ENCODE results near the gene ZC3H18.
"Not testable (repeated sequence)": the region's sequence is repeated elsewhere in the genome, so short reads cannot be mapped to it uniquely, and the experiment has no call there.

Gene ZC3H18

DNA sequence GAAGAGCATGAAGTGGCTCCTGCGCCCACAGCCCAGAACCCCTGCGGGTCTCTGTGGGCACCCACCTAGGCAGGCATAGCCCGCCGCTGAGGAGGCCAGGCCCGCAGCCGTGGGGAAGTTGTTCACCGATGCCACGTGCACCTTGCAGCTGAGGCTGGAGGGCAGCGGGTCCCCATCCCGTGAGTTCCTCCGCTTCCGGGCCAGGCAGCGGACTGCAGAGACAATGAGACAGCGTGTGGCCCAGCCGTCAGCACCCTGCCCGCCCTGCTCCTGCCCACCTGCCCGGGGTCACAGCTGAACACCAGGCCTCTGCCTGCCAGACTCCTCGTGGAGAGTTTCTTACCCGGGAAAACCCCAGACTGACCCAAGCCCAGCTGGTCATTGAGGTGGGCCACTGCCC is 87.2 kb downstream of the ZC3H18 start:
- DNase-seq = no peak

GRCh38 chr16:88658714-88659113 is 88.5 kb downstream of the ZC3H18 start:
- no peak for DNase-seq

DNA sequence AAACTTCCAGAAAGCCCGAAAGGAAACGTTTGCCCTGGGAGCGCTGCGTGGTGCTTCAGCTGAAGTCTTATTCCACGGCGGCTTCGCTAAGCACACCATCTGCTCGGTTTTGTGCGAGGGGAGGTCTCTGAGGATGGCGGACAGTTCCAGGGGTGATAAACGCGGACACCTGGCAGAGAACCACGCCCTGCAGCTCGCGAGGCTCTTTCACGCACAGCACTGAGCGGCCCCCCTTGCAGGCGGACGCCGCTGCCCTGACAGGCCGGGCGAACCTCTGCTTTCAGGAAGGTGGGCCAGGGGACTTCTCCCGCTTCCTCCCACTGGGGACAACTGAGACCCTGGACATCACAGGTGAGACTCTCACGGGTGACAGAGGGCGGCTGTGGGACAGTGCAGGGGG is 89.0 kb downstream of the ZC3H18 start:
- DNase-seq = no peak

DNA sequence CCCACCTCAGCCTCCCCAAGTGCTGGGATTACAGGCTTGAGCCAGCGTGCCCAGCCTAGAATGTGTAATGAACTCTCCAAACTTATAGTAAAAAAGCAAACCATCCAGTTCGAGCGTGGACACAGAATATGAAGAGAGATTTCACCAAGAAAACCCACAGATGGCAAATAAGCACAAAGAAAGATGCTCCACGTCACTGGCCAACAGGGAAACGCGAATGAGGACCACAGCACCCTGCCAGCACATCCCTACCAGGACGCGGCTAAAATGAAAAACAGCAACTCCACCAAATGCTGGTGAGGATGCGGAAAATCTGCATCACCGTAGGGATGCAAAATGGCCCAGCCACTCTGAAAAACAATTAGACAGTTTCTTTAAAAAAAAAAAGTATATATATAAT is 91.3 kb downstream of the ZC3H18 start:
- DNase-seq = no peak

DNA sequence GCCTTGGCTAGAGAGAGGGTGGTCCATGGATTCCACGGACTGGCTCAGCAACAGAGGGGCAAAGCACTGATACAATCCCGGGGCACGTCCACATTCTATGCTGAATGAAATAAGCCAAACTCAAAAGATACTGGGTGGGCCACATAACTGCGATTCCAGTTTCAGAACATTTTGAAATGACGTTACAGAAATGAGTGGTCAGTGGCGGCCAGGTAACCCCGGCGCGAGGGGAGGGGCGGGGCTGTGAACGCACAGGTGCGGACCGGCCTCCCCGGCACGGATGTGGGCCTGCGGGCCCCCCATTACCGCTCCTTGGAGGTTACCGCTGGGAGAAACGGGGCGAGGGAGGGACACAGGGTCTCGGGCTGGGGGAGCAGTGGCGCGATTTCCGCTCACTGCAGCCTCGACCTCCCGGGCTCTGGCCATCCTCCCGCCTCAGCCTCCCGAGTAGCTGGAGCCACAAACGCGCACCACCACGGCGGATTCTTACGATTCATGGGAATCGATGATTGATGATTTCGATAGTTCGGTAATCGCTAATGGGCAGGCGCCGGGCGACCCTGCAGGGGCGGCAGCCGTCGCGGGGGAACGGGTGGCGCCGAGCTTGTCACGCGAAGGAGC is 92.1 kb downstream of the ZC3H18 start:
- DNase-seq = no peak

GRCh38 chr16:88662843-88663606 is 92.8 kb downstream of the ZC3H18 start, which contains the start of gene MVD:
TSS of gene MVD (minus strand) at chr16:88663091. CDS start at chr16:88663080, 11 bp downstream.
- peak; percentile 98 for DNase-seq

DNA sequence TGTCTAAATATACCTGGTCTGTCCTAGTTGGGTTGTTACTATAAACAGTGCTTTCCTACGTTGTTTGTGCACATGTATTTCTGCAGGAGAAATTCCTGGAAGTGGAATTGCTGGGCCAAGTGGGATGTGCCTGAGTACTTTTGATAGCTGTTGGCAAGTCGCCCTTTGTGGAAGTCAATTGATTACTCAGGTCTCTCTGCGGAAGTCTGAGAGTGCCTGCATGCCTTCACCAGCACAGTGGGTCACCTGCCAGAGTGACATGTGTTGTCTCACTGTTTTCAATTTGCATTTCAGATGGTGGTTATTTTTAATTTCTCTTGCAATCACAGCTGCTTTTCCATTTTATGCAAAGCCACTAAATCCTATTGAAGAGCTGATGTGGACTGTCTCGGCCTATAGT is 94.9 kb downstream of the ZC3H18 start:
- no peak for DNase-seq

DNA sequence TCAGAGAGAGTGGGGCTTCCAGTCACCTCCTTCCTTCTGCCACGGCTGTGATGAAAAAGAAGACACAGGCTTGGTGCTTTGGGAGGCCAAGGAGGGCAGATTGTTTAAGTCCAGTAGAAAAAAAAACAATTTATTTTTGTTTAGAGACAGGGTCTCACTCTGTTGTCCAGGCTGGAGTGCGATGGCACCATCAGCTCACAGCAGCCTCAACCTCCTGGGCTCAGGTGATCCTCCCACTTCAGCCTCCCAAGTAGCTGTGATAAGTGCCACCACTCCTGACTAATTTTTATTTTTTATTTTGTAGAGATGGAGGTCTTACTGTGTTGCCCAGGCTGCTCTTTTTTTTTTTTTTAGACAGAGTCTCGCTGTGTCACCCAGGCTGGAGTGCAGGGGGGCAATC is 95.4 kb downstream of the ZC3H18 start:
- no peak for DNase-seq

DNA sequence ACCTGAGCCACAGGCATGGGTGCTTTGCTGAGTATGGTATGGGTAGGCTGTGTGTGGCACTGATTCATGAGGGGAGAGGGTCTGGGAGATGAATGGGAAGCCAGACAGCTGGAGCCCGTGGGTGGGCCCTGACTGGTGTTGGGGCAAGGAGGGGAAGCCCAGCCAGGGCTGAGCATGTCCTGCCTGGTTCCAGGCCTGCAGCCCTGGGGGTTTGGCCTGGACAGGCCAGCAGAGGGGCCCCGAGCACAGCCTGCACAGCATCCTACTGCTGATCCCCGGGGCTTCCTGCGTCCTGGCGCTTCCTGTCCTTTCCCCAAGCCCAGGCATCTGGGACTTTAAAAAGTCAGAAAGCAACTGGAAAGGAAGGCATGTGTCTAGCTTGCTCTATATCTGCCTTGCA is 97.3 kb downstream of the ZC3H18 start:
- DNase-seq = no peak

- DNase-seq = not testable (repeated sequence)
Measured at GRCh38 chr16:88669493-88669892, 99.3 kb downstream of the ZC3H18 start.

DNA sequence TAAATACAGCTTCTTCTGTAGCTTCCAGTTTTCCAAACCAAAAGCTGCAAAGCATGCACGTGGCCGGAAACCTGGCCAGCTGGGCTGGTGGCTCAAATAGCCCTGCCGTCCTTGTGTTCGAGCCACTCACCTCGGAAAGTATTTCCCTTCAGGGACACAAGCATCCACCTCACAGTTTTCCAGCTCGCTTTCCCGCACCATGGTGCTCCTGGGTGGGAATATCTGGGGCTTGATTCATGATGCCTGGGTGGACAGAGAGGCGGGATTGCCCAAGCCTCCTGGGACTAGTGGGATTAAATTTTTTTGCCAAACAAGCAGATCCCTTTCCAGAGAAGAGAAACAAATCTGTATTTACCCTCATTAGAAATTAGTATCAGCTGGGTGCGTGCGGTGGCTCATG is 99.8 kb downstream of the ZC3H18 start:
- DNase-seq = no peak

DNA sequence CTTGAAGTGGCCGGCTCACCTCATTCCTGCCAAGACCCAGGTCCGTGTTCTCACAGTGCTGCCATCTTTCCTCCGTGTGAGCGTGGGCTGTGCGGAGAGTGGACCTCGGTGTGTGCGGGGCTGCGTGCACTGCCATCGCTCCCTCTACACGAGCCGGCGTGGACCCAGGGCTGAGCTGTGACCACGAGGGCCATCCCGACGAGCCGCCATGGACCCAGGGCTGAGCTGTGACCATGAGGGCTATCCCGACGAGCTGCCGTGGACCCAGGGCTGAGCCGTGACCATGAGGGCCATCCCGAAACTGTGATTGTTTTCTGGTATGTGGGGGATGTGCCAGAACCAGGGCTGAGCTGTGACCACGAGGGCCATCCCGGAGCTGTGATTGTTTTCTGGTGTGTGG is 101.6 kb downstream of the ZC3H18 start:
- no peak for DNase-seq

- no peak for DNase-seq
Measured at GRCh38 chr16:88672776-88673175, 102.6 kb downstream of the ZC3H18 start.

GRCh38 chr16:88673716-88674379 is 103.6 kb downstream of the ZC3H18 start:
- no peak for DNase-seq

- no peak for DNase-seq
Measured at GRCh38 chr16:88676502-88677242, 106.5 kb downstream of the ZC3H18 start.

DNA sequence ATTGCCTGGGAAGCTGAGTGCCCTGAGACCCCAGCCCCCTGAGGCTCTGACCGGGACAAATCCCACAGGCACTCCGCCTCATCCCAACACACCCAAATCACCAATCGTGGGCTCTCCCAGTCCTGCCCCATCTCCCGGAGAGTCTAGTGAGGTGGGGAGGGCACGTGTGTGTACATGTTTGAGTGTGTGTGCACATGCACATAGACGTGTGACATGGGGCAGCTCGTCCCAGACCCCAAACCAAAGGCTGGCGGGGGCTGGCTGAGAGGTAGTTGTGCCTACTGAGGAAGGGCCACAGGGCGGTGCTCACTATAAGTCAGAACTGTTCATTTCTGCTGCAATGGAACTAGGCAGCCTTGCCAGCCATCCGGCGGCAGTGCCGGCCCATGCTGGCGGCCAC is 107.5 kb downstream of the ZC3H18 start:
- DNase-seq = no peak

DNA sequence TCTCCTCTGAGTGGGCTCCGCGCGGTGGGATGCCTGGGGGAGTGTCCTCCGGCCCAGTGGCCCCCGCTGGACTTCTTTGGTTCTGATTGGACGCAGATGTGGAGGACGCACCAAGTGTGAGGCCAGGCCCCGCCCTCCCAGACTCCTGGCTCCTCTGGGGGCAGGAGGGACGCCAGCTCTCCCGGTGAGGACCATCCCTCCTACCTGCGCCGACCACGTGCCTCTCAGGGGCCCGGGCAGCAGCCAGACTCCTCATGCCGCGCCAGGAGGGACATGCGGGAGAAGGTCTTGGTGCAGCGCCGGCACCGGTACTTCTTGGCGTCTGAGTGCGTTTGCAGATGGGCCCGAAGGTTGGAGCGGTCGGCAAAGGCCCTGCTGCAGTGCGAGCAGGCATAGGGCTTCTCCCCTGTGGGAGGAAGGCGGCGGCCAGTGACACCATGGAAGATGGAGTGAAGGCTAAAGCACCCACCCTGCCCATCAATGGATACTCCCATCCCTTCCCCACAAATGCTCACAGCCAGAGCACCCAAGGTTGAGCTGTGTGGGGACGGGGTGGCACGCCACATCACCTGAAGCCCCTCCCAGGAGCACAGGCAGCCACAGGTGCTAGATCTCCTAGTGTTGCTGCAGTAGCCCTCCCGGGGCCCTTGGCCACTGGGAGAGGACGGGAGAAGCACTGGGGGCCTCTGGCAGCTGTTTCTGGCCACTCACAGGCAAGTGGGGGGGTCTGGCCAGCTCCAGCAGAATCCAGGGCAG is 108.2 kb downstream of the ZC3H18 start:
- DNase-seq = no peak

- DNase-seq = no peak
Measured at GRCh38 chr16:88680554-88681083, 110.4 kb downstream of the ZC3H18 start.

GRCh38 chr16:88681084-88681680 is 111.0 kb downstream of the ZC3H18 start:
- no peak for DNase-seq

Data from HCEC 1CT (cell line).